Esophagus muscularis mucosa (tissue), 4 donors: ENCODE data around the gene CLEC14A. TPM values are rescaled to one million over a fixed set of nuclear protein-coding genes. Genes with fewer than 3 reads are reported as not detected.

Experiments
- DNase-seq: peaks from one replicate; pipeline ENCODE4 v3.0.0-alpha.2; 2017; ENCODE audit errors: extremely low spot score
- H3K27ac ChIP-seq, 4 donors: fragments of 200-600 bp; sonication (generic); replicated peaks in 1 of 4; 1 replicate in 3 of 4; 2 replicates in 1 of 4; pipeline ENCODE4 v1.5.1; 2016 to 2019; ENCODE audit warnings: mild to moderate bottlenecking in 1 of 4
- H3K27me3 ChIP-seq, 4 donors: fragments of 200-600 bp; sonication (generic); one replicate each; pipeline versions ENCODE4 v1.5.1 to v1.6.0; 2016 to 2019
- H3K36me3 ChIP-seq, 4 donors: fragments of 200-600 bp; sonication (generic); one replicate each; pipeline ENCODE4 v1.5.1; 2016 to 2019
- H3K4me1 ChIP-seq, 4 donors: fragments of 200-600 bp; sonication (generic); one replicate each; pipeline ENCODE4 v1.5.1; 2016 to 2019
- H3K4me3 ChIP-seq, 4 donors: fragments of 200-600 bp; sonication (generic); 1 replicate in 2 of 4; 2 replicates in 2 of 4; pipeline ENCODE4 v1.5.1; 2016 to 2019; ENCODE audit warnings: mild to moderate bottlenecking in 4 of 4, moderate library complexity in 1 of 4
- H3K9me3 ChIP-seq, 4 donors: fragments of 200-600 bp; sonication (generic); 1 replicate in 3 of 4; 2 replicates in 1 of 4; pipeline ENCODE4 v1.5.1; 2016 to 2019
- EP300 ChIP-seq: sonication (generic); formaldehyde crosslinking; IDR thresholded peaks from one replicate; pipeline ENCODE4 v1.6.1; 2017; ENCODE audit warnings: antibody characterized with exemption
- POLR2A ChIP-seq: fragments of 450-650 bp; IDR thresholded peaks from one replicate; pipeline ENCODE4 v1.6.1; 2017; ENCODE audit warnings: antibody characterized with exemption, moderate library complexity, mild to moderate bottlenecking, low read depth
- POLR2AphosphoS5 ChIP-seq, 2 donors: sonication (generic); formaldehyde crosslinking; IDR thresholded peaks; one replicate each; pipeline ENCODE4 v1.6.1; 2017; ENCODE audit warnings: antibody characterized with exemption in 2 of 2
- WGBS: methylation state at CpG from one replicate; pipeline ENCODE4 v1.1.5; 2018; 5-methylcytosine and 5-hydroxymethylcytosine counted together
- intact Hi-C: fragments of 100-400 bp; cut with DNase I; formaldehyde crosslinking; loops from one replicate; pipeline ENCODE4 v1.15.1; 2023
- total RNA-seq, 4 donors: library from RNA; depleted of rRNA; stranded (reverse); fragments of >200 nt; gene quantifications; one replicate each; pipeline versions ENCODE4 v1.1.0 to v1.2.1, GENCODE V29; 2016
- TF ChIP-seq, protein P1 (sequence below), 3 experiments: fragments of 200-600 bp in 2 of 3; fragments of 450-650 bp in 1 of 3; sonication (generic) in 2 of 3; IDR thresholded peaks; one replicate each; pipeline ENCODE4 v1.5.1; 2017 to 2019; ENCODE audit warnings: antibody characterized with exemption in 3 of 3, mild to moderate bottlenecking in 2 of 3, moderate library complexity in 1 of 3

The CLEC14A gene
- total RNA-seq, 4 donors from 2014 or later: 23.7 to 50.2 (median 38.0) TPM

DNA sequence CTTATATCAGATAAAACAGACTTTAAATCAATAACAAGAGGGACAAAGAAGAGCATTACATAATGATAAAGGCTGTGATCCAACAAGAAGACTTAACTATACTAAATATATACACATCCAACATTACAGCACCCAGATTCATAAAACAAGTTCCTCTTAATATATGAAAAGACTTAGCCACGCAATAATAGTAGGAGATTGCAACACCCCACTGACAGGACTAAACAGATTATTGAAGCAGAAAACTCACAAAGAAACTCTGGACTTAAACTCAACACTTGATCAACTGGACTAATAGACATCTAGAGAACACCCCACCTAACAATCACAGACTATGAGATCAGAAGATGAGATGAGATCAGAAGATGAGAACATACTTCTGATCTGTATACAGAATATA lies 5.7 kb upstream of the CLEC14A start:
- H3K4me3 ChIP-seq: no peak overlapping the region
- H3K27me3 ChIP-seq: no peaks in the 10 kb centered on the region
- H3K9me3 ChIP-seq: peaks cover 0 to 9% (median 2%) of the 10 kb centered on the region in 4 donors
- 100% methylated on average over 1 of the region's 1 CpG for WGBS
- DNase-seq: no peak
- peaks cover 0 to 6% (median 0%) of the 10 kb centered on the region in 4 donors for H3K4me1 ChIP-seq
- intact Hi-C loops: no loop called here
- TF ChIP-seq EP300 (no peak), POLR2A (no peak), POLR2AphosphoS5 (IDR thresholded peaks at IDR 0.05) (no peak)
- TF ChIP-seq, protein P1, sequence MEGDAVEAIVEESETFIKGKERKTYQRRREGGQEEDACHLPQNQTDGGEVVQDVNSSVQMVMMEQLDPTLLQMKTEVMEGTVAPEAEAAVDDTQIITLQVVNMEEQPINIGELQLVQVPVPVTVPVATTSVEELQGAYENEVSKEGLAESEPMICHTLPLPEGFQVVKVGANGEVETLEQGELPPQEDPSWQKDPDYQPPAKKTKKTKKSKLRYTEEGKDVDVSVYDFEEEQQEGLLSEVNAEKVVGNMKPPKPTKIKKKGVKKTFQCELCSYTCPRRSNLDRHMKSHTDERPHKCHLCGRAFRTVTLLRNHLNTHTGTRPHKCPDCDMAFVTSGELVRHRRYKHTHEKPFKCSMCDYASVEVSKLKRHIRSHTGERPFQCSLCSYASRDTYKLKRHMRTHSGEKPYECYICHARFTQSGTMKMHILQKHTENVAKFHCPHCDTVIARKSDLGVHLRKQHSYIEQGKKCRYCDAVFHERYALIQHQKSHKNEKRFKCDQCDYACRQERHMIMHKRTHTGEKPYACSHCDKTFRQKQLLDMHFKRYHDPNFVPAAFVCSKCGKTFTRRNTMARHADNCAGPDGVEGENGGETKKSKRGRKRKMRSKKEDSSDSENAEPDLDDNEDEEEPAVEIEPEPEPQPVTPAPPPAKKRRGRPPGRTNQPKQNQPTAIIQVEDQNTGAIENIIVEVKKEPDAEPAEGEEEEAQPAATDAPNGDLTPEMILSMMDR (IDR thresholded peaks at IDR 0.05): no peak
- no peak overlapping the region for H3K27ac ChIP-seq
- H3K36me3 ChIP-seq: no peaks in the 10 kb centered on the region

DNA sequence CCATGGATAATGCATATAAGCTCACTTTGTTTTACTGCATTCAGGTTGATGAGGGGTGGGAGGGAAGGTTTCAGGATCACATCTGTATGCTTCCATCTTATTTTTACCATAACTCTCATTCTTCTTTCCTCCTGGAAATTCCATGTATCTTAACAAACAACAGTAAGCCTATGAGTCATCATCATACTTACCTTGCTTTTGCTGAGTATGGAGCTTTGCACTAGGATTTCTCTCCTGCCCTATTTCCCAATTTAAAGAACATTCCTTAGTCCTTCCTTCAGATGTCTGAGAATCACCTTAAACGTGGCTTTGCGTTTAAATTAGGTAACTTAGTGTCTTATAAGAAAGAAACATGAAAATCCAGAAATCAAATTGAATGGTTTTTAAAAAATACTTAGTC lies 1.6 kb upstream of the CLEC14A start:
- no peak for DNase-seq
- intact Hi-C loops: no loop called here
- 75% methylated on average over 2 of the region's 2 CpGs for WGBS
- no peak overlapping the region for H3K4me3 ChIP-seq
- peak overlapping the region in 2 of 4 donors; percentile 30 to 80 for H3K27ac ChIP-seq
- no peak for TF ChIP-seq EP300
- no peak for TF ChIP-seq POLR2AphosphoS5 (IDR thresholded peaks at IDR 0.05)
- TF ChIP-seq, protein P1 (IDR thresholded peaks at IDR 0.05): no peak
- TF ChIP-seq POLR2A: no peak
- H3K36me3 ChIP-seq: no peaks in the 10 kb centered on the region
- peaks cover 0 to 32% (median 2%) of the 10 kb centered on the region in 4 donors for H3K27me3 ChIP-seq
- H3K9me3 ChIP-seq: peaks cover 0 to 9% (median 2%) of the 10 kb centered on the region in 4 donors
- peaks cover 0 to 18% (median 11%) of the 10 kb centered on the region in 4 donors for H3K4me1 ChIP-seq

DNA sequence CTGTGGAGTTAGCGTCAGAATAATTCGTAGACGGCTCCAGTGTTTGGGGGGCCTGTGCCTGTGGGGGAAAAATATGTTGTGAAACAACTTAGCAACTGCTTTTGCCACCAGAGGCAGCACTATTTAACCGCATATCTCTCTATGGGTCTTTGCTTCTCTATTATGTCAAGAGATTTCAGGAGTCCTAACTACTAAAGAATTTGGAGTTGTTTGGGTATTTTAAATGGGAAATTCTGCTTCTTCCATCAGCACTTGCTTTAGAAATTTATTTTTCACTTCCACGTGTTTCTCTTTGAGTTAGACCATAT lies 594 bp upstream of the CLEC14A start:
- no peak for TF ChIP-seq POLR2AphosphoS5 (IDR thresholded peaks at IDR 0.05)
- TF ChIP-seq, protein P1 (IDR thresholded peaks at IDR 0.05): peak in 1 of 3 experiments; percentile 14
- no peak for TF ChIP-seq EP300
- TF ChIP-seq POLR2A: no peak
- H3K27ac ChIP-seq: peak overlapping the region in 3 of 4 donors; percentile 30 to 80 (median 77)
- peaks cover 0 to 32% (median 2%) of the 10 kb centered on the region in 4 donors for H3K27me3 ChIP-seq
- peaks cover 0 to 18% (median 11%) of the 10 kb centered on the region in 4 donors for H3K4me1 ChIP-seq
- no peak for DNase-seq
- H3K36me3 ChIP-seq: no peaks in the 10 kb centered on the region
- H3K9me3 ChIP-seq: peaks cover 0 to 7% (median 2%) of the 10 kb centered on the region in 4 donors
- 41% methylated on average over 5 of the region's 5 CpGs for WGBS
- intact Hi-C loops: no loop called here
- H3K4me3 ChIP-seq: peak overlapping the region in 2 of 4 donors; percentile 51 to 53

DNA sequence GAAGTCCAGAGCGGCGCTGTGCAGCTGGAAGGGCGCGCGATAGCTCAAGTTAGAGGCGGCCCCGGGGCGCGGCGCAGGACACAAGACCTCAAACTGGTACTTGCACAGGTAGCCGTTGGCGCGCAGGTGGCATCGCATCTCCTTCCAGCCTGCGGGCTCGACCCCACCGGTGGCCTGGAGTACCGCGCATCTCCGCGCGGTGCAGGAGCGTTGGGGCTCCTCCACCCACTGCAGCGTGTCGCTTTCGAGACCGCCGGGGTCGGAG lies 553 bp downstream of the CLEC14A start:
- Histone ChIP-seq H3K27me3 (peaks cover 0 to 32% (median 2%) of the 10 kb centered on the region in 4 donors), H3K36me3 (no peaks in the 10 kb centered on the region), H3K9me3 (no peaks in the 10 kb centered on the region), H3K27ac (peak overlapping the region; percentile 70 to 80 (median 78)), H3K4me1 (peaks cover 0 to 18% (median 11%) of the 10 kb centered on the region in 4 donors), H3K4me3 (peak overlapping the region; percentile 51 to 59 (median 53))
- DNase-seq: no peak
- TF ChIP-seq POLR2AphosphoS5 (IDR thresholded peaks at IDR 0.05) (no peak), EP300 (no peak), POLR2A (no peak)
- TF ChIP-seq, protein P1 (IDR thresholded peaks at IDR 0.05): no peak
- intact Hi-C loops: no loop called here
- WGBS: 4% methylated on average over 5 of the region's 29 CpGs
